Keratinocyte (primary cell): ENCODE measurements around the gene OR13C9.

Experiments
- EZH2 ChIP-seq: IDR thresholded peaks from one replicate; pipeline ENCODE4 v1.6.1; 2012; ENCODE audit warnings: inconsistent platforms, mild to moderate bottlenecking, low read length, moderate library complexity
- TF ChIP-seq, protein P1 (sequence below), 3 experiments: IDR thresholded peaks in 1 of 3; conservative IDR thresholded peaks in 1 of 3; optimal IDR thresholded peaks in 1 of 3; 2 replicates in 2 of 3; 3 replicates in 1 of 3; pipeline versions ENCODE3 to v1.5.1; 2011; ENCODE audit warnings: low read length in 3 of 3, mild to moderate bottlenecking in 3 of 3, moderate library complexity in 2 of 3, control low read depth in 1 of 3, inconsistent platforms in 1 of 3; ENCODE audit not compliant: insufficient read depth in 2 of 3; ENCODE audit errors: extremely low read depth in 1 of 3

DNA sequence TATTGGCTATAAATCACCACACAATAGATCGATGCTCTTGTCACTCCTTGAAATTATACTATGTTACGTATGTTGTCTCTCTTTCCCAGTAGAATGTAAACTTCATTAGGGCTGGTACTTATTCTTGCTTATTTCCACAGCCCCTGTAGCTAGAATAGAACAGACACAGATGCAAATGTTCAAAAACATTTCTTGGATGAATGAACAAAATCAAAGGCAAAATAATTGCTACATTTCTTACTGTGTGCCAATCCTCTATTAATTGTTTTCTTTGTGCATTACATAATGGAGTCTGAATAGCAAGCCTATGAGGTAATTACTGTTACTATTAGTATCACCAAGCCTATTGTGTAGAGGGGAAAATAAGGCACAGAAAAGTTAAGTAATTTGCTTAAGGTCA lies 11.9 kb downstream of the OR13C9 start:
- TF ChIP-seq, protein P1, sequence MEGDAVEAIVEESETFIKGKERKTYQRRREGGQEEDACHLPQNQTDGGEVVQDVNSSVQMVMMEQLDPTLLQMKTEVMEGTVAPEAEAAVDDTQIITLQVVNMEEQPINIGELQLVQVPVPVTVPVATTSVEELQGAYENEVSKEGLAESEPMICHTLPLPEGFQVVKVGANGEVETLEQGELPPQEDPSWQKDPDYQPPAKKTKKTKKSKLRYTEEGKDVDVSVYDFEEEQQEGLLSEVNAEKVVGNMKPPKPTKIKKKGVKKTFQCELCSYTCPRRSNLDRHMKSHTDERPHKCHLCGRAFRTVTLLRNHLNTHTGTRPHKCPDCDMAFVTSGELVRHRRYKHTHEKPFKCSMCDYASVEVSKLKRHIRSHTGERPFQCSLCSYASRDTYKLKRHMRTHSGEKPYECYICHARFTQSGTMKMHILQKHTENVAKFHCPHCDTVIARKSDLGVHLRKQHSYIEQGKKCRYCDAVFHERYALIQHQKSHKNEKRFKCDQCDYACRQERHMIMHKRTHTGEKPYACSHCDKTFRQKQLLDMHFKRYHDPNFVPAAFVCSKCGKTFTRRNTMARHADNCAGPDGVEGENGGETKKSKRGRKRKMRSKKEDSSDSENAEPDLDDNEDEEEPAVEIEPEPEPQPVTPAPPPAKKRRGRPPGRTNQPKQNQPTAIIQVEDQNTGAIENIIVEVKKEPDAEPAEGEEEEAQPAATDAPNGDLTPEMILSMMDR (optimal IDR thresholded peaks at IDR 0.05 in 1 of 3, IDR thresholded peaks at IDR 0.05 in 1 of 3, conservative IDR thresholded peaks at IDR 0.05 in 1 of 3; ENCODE audit: extremely low read depth in 1 of 3, insufficient read depth in 2 of 3, low read length in 3 of 3): no peak
- no peak for TF ChIP-seq EZH2
